ENCODE results near the gene SAMD8. TPM values are rescaled to one million over a fixed set of nuclear protein-coding genes. Genes with fewer than 3 reads are reported as not detected.

The SAMD8 gene
- total and polyA plus RNA-seq, 2 of the 8 experiments (the other 6 are each of a cell fraction or from before 2014, with no cell fraction given): 11.7 to 20.9 TPM

DNA sequence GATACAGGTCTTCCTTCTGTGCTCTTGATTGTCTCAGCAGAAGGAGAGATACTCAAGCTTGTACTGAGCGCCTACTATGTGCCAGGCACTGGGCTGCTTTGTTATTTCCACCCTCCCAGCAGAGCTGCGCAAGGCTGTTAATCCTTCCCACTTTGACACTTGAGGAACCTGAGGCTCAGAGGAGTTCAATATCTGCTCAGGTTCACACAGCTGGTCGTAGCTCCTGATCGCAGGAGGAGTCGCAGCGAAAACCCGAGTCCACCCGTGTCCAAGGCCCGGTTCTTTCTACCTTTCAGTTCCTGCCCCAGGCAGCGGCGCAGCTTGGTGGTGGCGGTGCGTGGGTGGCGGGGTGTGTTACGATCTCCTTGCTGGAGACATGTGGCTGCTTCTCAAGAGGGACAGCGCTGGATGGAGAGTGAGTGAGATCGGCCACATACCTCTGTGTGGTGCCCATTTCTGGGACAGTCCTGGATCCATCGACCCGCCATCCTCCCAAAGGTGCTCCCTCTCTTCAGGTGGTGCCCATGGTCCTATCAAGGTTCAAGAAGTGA, 26.5 kb upstream of the SAMD8 start (continued):
- TF ChIP-seq, protein P1, sequence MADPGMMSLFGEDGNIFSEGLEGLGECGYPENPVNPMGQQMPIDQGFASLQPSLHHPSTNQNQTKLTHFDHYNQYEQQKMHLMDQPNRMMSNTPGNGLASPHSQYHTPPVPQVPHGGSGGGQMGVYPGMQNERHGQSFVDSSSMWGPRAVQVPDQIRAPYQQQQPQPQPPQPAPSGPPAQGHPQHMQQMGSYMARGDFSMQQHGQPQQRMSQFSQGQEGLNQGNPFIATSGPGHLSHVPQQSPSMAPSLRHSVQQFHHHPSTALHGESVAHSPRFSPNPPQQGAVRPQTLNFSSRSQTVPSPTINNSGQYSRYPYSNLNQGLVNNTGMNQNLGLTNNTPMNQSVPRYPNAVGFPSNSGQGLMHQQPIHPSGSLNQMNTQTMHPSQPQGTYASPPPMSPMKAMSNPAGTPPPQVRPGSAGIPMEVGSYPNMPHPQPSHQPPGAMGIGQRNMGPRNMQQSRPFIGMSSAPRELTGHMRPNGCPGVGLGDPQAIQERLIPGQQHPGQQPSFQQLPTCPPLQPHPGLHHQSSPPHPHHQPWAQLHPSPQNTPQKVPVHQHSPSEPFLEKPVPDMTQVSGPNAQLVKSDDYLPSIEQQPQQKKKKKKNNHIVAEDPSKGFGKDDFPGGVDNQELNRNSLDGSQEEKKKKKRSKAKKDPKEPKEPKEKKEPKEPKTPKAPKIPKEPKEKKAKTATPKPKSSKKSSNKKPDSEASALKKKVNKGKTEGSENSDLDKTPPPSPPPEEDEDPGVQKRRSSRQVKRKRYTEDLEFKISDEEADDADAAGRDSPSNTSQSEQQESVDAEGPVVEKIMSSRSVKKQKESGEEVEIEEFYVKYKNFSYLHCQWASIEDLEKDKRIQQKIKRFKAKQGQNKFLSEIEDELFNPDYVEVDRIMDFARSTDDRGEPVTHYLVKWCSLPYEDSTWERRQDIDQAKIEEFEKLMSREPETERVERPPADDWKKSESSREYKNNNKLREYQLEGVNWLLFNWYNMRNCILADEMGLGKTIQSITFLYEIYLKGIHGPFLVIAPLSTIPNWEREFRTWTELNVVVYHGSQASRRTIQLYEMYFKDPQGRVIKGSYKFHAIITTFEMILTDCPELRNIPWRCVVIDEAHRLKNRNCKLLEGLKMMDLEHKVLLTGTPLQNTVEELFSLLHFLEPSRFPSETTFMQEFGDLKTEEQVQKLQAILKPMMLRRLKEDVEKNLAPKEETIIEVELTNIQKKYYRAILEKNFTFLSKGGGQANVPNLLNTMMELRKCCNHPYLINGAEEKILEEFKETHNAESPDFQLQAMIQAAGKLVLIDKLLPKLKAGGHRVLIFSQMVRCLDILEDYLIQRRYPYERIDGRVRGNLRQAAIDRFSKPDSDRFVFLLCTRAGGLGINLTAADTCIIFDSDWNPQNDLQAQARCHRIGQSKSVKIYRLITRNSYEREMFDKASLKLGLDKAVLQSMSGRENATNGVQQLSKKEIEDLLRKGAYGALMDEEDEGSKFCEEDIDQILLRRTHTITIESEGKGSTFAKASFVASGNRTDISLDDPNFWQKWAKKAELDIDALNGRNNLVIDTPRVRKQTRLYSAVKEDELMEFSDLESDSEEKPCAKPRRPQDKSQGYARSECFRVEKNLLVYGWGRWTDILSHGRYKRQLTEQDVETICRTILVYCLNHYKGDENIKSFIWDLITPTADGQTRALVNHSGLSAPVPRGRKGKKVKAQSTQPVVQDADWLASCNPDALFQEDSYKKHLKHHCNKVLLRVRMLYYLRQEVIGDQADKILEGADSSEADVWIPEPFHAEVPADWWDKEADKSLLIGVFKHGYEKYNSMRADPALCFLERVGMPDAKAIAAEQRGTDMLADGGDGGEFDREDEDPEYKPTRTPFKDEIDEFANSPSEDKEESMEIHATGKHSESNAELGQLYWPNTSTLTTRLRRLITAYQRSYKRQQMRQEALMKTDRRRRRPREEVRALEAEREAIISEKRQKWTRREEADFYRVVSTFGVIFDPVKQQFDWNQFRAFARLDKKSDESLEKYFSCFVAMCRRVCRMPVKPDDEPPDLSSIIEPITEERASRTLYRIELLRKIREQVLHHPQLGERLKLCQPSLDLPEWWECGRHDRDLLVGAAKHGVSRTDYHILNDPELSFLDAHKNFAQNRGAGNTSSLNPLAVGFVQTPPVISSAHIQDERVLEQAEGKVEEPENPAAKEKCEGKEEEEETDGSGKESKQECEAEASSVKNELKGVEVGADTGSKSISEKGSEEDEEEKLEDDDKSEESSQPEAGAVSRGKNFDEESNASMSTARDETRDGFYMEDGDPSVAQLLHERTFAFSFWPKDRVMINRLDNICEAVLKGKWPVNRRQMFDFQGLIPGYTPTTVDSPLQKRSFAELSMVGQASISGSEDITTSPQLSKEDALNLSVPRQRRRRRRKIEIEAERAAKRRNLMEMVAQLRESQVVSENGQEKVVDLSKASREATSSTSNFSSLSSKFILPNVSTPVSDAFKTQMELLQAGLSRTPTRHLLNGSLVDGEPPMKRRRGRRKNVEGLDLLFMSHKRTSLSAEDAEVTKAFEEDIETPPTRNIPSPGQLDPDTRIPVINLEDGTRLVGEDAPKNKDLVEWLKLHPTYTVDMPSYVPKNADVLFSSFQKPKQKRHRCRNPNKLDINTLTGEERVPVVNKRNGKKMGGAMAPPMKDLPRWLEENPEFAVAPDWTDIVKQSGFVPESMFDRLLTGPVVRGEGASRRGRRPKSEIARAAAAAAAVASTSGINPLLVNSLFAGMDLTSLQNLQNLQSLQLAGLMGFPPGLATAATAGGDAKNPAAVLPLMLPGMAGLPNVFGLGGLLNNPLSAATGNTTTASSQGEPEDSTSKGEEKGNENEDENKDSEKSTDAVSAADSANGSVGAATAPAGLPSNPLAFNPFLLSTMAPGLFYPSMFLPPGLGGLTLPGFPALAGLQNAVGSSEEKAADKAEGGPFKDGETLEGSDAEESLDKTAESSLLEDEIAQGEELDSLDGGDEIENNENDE (IDR thresholded peaks at IDR 0.05; ENCODE audit: insufficient replicate concordance, low read length): no peak
- TF ChIP-seq KDM1A (IDR thresholded peaks at IDR 0.05; ENCODE audit: borderline replicate concordance, low read length) (no peak), YY1 (IDR thresholded peaks at IDR 0.05; ENCODE audit: low read depth, low read length) (no peak)

All from H1 (cell line).